Measurements from ENCODE around the gene DIDO1. TPM values are rescaled to one million over a fixed set of nuclear protein-coding genes. Genes with fewer than 3 reads are reported as not detected.
A peak's percentile ranks its signal among the peaks of the same experiment; 100 is the strongest.

The DIDO1 gene
- total and polyA plus RNA-seq, 9 of the 15 experiments (the other 6 are each of a cell fraction or from before 2014, with no cell fraction given) = 4.4 to 46.8 (median 31.2) TPM

GRCh38 chr20:62937268-62938104, 11.2 kb upstream of the DIDO1 start (continued):
- TF ChIP-seq, protein P1, sequence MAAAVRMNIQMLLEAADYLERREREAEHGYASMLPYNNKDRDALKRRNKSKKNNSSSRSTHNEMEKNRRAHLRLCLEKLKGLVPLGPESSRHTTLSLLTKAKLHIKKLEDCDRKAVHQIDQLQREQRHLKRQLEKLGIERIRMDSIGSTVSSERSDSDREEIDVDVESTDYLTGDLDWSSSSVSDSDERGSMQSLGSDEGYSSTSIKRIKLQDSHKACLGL (CRISPR knock-in tag; IDR thresholded peaks at IDR 0.05; ENCODE audit: borderline replicate concordance, poor library complexity, severe bottlenecking) = no peak
- TF ChIP-seq GTF3C2 (IDR thresholded peaks at IDR 0.05; ENCODE audit: borderline replicate concordance, extremely low read depth, insufficient read length) = no peak
- TF ChIP-seq RFX7 (CRISPR knock-in tag; IDR thresholded peaks at IDR 0.05) = no peak
- TF ChIP-seq STAG1 (CRISPR knock-in tag; IDR thresholded peaks at IDR 0.05; ENCODE audit: borderline replicate concordance) = no peak
- TF ChIP-seq HMG20B (CRISPR knock-in tag; IDR thresholded peaks at IDR 0.05) = no peak
- 0 out of 2 replicates have a peak, but pooled peaks have one; percentile 40 for TF ChIP-seq ZBTB12 (CRISPR knock-in tag; IDR thresholded peaks at IDR 0.05)
- TF ChIP-seq NBN (IDR thresholded peaks at IDR 0.05; ENCODE audit: low read depth) = peak; percentile 59; the same call in 1 of the 2 replicates
- TF ChIP-seq ZFPM2 (CRISPR knock-in tag; IDR thresholded peaks at IDR 0.05) = no peak
- TF ChIP-seq, protein P2, sequence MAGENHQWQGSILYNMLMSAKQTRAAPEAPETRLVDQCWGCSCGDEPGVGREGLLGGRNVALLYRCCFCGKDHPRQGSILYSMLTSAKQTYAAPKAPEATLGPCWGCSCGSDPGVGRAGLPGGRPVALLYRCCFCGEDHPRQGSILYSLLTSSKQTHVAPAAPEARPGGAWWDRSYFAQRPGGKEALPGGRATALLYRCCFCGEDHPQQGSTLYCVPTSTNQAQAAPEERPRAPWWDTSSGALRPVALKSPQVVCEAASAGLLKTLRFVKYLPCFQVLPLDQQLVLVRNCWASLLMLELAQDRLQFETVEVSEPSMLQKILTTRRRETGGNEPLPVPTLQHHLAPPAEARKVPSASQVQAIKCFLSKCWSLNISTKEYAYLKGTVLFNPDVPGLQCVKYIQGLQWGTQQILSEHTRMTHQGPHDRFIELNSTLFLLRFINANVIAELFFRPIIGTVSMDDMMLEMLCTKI (IDR thresholded peaks at IDR 0.05; ENCODE audit: partially characterized antibody) = no peak
- TF ChIP-seq SMARCA5 (IDR thresholded peaks at IDR 0.05) = no peak
- no peak for TF ChIP-seq FOXJ2 (tag; IDR thresholded peaks at IDR 0.05)
- TF ChIP-seq, protein P3, sequence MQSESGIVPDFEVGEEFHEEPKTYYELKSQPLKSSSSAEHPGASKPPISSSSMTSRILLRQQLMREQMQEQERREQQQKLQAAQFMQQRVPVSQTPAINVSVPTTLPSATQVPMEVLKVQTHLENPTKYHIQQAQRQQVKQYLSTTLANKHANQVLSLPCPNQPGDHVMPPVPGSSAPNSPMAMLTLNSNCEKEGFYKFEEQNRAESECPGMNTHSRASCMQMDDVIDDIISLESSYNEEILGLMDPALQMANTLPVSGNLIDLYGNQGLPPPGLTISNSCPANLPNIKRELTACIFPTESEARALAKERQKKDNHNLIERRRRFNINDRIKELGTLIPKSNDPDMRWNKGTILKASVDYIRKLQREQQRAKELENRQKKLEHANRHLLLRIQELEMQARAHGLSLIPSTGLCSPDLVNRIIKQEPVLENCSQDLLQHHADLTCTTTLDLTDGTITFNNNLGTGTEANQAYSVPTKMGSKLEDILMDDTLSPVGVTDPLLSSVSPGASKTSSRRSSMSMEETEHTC (IDR thresholded peaks at IDR 0.05) = no peak
- TF ChIP-seq ZNF431 (CRISPR knock-in tag; IDR thresholded peaks at IDR 0.05) = no peak
- TF ChIP-seq EZH2 (IDR thresholded peaks at IDR 0.05; ENCODE audit: borderline replicate concordance, low read depth, low read length) = no peak
- no peak for TF ChIP-seq ZNF444 (CRISPR knock-in tag; IDR thresholded peaks at IDR 0.05)
- TF ChIP-seq MXI1 (IDR thresholded peaks at IDR 0.05; ENCODE audit: low read depth, low read length) = peak; percentile 73; the same call in 1 of the 2 replicates
- TF ChIP-seq HDAC2 (IDR thresholded peaks at IDR 0.05) = no peak; the same call in 1 of the 2 replicates
- TF ChIP-seq SNAPC5 (CRISPR knock-in tag; IDR thresholded peaks at IDR 0.05) = no peak
- peak; percentile 95 for TF ChIP-seq CHD2 (IDR thresholded peaks at IDR 0.05; ENCODE audit: low read depth, low read length)
- TF ChIP-seq CTBP1 (IDR thresholded peaks at IDR 0.05; ENCODE audit: borderline replicate concordance) = peak; percentile 52
- TF ChIP-seq FIP1L1 (IDR thresholded peaks at IDR 0.05; ENCODE audit: low read depth, low read length, poor library complexity, severe bottlenecking) = peak; percentile 69

Measured in K562 (cell line).